OCI-LY7 (cell line): Measurements from ENCODE around the gene EFNA2. TPM values are rescaled to one million over a fixed set of nuclear protein-coding genes. Genes with fewer than 3 reads are reported as not detected.

Experiments
- BruUV-seq: library from RNA; stranded (reverse); fragments of 400-500 nt; replicated peaks from 2 replicates; lab custom pipeline; 2021; lab: Mats Ljungman, UMichigan
- CTCF ChIA-PET: fragments of 300-600 bp; sonication (Branson Sonifier 250); formaldehyde crosslinking; loops from one replicate; lab custom pipeline; 2022; ENCODE audit warnings: antibody characterized with exemption; ENCODE audit not compliant: unreplicated experiment; lab: Charles Lee
- POLR2A ChIA-PET: fragments of 300-600 bp; sonication (Branson Sonifier 250); formaldehyde crosslinking; loops from one replicate; lab custom pipeline; 2022; ENCODE audit warnings: antibody characterized with exemption; lab: Charles Lee
- DNase-seq: peaks from one replicate; pipeline ENCODE4 v3.0.0-alpha.2; 2015; ENCODE audit warnings: low spot score
- H2AFZ ChIP-seq: fragments of 200-600 bp; sonication (generic), shearing (Covaris generic); 2 replicates; pipeline ENCODE4 v1.6.1; 2014; ENCODE audit warnings: mild to moderate bottlenecking, antibody characterized with exemption, low read length, moderate library complexity
- H3K27ac ChIP-seq: fragments of 200-600 bp; sonication (generic); 2 replicates; pipeline ENCODE4 v1.5.1; 2014; ENCODE audit warnings: mixed run types, low read depth, mild to moderate bottlenecking, moderate library complexity, low read length, inconsistent platforms; ENCODE audit not compliant: poor library complexity, severe bottlenecking
- H3K36me3 ChIP-seq: fragments of 200-600 bp; sonication (generic); 2 replicates; pipeline ENCODE4 v1.6.1; 2014; ENCODE audit warnings: mild to moderate bottlenecking, antibody characterized with exemption, low read length, moderate library complexity, mixed read lengths; ENCODE audit not compliant: insufficient read depth
- H3K4me1 ChIP-seq: fragments of 200-600 bp; sonication (generic); 2 replicates; pipeline ENCODE4 v1.5.1; 2014; ENCODE audit warnings: mild to moderate bottlenecking, low read length; ENCODE audit not compliant: insufficient read depth, poor library complexity, severe bottlenecking
- H3K4me2 ChIP-seq: fragments of 200-600 bp; sonication (generic); 2 replicates; pipeline ENCODE4 v1.6.1; 2014; ENCODE audit warnings: mild to moderate bottlenecking, low read length
- H3K4me3 ChIP-seq: fragments of 200-600 bp; sonication (generic); 2 replicates; pipeline ENCODE4 v1.5.1; 2014; ENCODE audit warnings: mild to moderate bottlenecking, low read depth, low read length; ENCODE audit not compliant: poor library complexity, severe bottlenecking
- H3K79me2 ChIP-seq: fragments of 200-600 bp; sonication (generic); 2 replicates; pipeline ENCODE4 v1.6.1; 2016; ENCODE audit warnings: low read depth, mild to moderate bottlenecking, low read length, moderate library complexity, mixed read lengths; ENCODE audit not compliant: insufficient read depth
- H3K9me2 ChIP-seq: fragments of 200-600 bp; sonication (generic); 2 replicates; pipeline ENCODE4 v1.6.1; 2016; ENCODE audit warnings: mild to moderate bottlenecking, low read length, mixed read lengths; ENCODE audit not compliant: insufficient read depth
- H3K9me3 ChIP-seq: fragments of 200-600 bp; sonication (generic); 2 replicates; pipeline ENCODE4 v1.6.1; 2014; ENCODE audit warnings: mild to moderate bottlenecking, mixed run types, low read length, mixed read lengths
- H4K20me1 ChIP-seq: fragments of 200-600 bp; sonication (generic); 2 replicates; pipeline ENCODE4 v1.6.1; 2014; ENCODE audit warnings: mild to moderate bottlenecking, antibody characterized with exemption, low read length, moderate library complexity, mixed read lengths; ENCODE audit not compliant: insufficient read depth
- CTCF ChIP-seq: fragments of 200-600 bp; sonication (generic); conservative IDR thresholded peaks from 2 replicates; pipeline ENCODE4 v1.5.1; 2014; ENCODE audit warnings: mild to moderate bottlenecking, antibody characterized with exemption, low read length, moderate library complexity, mixed read lengths
- EZH2phosphoT487 ChIP-seq: fragments of 200-600 bp; sonication (generic); IDR thresholded peaks from 2 replicates; pipeline ENCODE4 v1.6.1; 2018; ENCODE audit warnings: low read depth, borderline replicate concordance, mild to moderate bottlenecking, mixed run types, antibody characterized with exemption, low read length, moderate library complexity, mixed read lengths
- intact Hi-C: fragments of 100-400 bp; cut with micrococcal nuclease; formaldehyde crosslinking; loops from one replicate; pipeline ENCODE4 v1.10.0; 2022; ENCODE audit not compliant: unreplicated experiment
- total RNA-seq, 2 experiments: library from RNA; depleted of rRNA in 1 of 2; stranded (reverse); fragments of >200 nt in 1 of 2; shearing (Covaris generic) in 1 of 2; gene quantifications; 2 replicates each; pipeline ENCODE4 v1.2.3, GENCODE V29; 2014 to 2022

Gene EFNA2
- total RNA-seq, 2 experiments from 2014 or later: not detected

DNA sequence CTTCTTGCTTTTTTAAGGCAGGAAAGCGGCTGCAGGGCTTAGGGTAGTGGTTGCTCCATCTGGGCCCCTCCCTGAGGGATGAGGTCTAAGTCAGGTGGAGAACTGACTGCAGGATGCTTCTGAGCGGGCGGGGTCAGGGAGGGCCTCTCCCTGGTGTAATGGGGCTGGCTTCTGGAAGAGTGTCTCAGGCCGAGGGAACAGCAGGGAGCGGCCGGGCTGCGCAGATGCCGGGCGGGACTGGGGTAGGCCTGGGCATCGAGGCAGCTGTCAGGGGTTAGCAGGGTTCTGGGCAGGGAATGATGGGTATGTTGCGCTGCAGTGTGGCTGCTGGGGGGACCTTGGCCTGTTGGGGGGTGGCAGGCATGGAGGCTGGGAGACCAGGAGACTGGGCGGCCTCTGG lies 7.6 kb upstream of the EFNA2 start:
- Histone ChIP-seq H3K4me2 (no peak overlapping the region), H3K4me1 (peaks cover 29% of the 10 kb centered on the region), H3K27ac (no peak overlapping the region), H3K79me2 (peaks cover 27% of the 10 kb centered on the region; the same call in 1 of the 2 replicates), H3K36me3 (peaks cover 71% of the 10 kb centered on the region), H2AFZ (no peak overlapping the region), H3K9me2 (no peaks in the 10 kb centered on the region), H3K9me3 (no peaks in the 10 kb centered on the region), H3K4me3 (no peak overlapping the region), H4K20me1 (no peaks in the 10 kb centered on the region)
- CTCF ChIA-PET: interaction anchor here (0.5 kb wide), 1 partner anchor 369 kb away, joined by 5 read pairs; no protein-coding TSS in a partner anchor
- intact Hi-C loops: loop anchor here (5.0 kb wide), 1 partner anchor 159 kb away; the partner anchor contains the start of gene RPS15
- no peak for DNase-seq
- TF ChIP-seq EZH2phosphoT487: no peak
- TF ChIP-seq CTCF: no peak
- no TSS peak for BruUV-seq
- POLR2A ChIA-PET: no interaction called here

- Histone ChIP-seq H2AFZ (no peak overlapping the region), H4K20me1 (no peaks in the 10 kb centered on the region), H3K79me2 (peaks cover 21% of the 10 kb centered on the region; the same call in 1 of the 2 replicates), H3K27ac (no peak overlapping the region), H3K36me3 (peaks cover 62% of the 10 kb centered on the region), H3K4me1 (peaks cover 19% of the 10 kb centered on the region), H3K9me3 (no peaks in the 10 kb centered on the region), H3K9me2 (no peaks in the 10 kb centered on the region), H3K4me2 (no peak overlapping the region), H3K4me3 (no peak overlapping the region)
- TF ChIP-seq EZH2phosphoT487 (no peak), CTCF (no peak)
- POLR2A ChIA-PET: no interaction called here
- no TSS peak for BruUV-seq
- CTCF ChIA-PET: interaction anchor here (1.0 kb wide), 1 partner anchor 35 kb away, joined by 3 read pairs; no protein-coding TSS in a partner anchor
- no peak for DNase-seq
- intact Hi-C loops: loop anchor here (1.0 to 5.0 kb wide), 2 partner anchors 93 to 158 kb away; partner anchors contain the start of gene RPS15
Observed at GRCh38 chr19:1278713-1279660, 6.7 kb upstream of the EFNA2 start.
